ENCODE results near the gene KLHL29. TPM values are rescaled to one million over a fixed set of nuclear protein-coding genes. Genes with fewer than 3 reads are reported as not detected.
A peak's percentile ranks its signal among the peaks of the same experiment; 100 is the strongest.

The KLHL29 gene
- total RNA-seq, 1 donor from 2014 or later, result 8.0 TPM

DNA sequence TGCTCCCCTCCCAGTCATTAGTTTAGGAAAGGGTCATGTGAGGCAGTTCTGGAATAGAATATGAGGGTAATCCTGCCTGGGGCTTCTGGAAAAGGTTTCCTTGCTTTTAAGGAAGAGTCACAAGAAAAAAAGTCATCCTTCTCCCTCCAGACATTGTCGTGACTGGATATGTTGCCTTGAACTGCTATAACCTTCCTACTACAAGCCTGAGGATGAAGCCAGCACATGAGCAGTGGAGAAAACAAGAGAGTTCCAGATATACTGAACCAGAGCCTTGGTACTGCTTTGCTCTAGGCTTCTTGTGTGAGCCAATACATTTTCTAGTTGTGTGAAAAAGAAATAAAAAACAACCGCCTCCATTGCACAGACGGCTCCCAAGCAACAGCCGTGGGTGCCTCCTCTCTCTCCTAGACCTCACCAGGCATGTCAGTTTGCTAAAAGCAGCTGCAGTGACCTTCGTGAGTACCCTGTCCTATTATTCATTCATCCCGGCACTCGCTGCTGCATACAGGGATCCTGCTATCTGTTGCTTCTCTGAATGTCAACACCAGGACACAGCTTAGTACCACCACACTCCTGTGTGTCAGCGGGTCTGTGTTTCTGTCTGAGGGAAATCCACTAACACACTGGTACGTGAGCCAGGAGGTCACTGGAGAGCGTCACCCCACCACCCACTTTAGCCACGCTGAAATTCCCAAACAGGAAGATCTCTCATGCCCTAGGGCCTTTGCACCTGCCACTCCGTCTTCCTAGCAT, 186.7 kb downstream of the KLHL29 start:
- Mint-ChIP-seq H3K9me3 (ENCODE audit: low read depth) (no peaks in the 10 kb centered on the region), H3K36me3 (ENCODE audit: low read depth) (peaks cover 4% of the 10 kb centered on the region), H3K27ac (ENCODE audit: unreplicated experiment) (no peak overlapping the region), H3K4me3 (ENCODE audit: unreplicated experiment) (no peak overlapping the region), H3K4me1 (ENCODE audit: low read depth) (peaks cover 13% of the 10 kb centered on the region), H3K27me3 (ENCODE audit: low read depth) (peaks cover 5% of the 10 kb centered on the region)
- TF ChIP-seq, protein P1, sequence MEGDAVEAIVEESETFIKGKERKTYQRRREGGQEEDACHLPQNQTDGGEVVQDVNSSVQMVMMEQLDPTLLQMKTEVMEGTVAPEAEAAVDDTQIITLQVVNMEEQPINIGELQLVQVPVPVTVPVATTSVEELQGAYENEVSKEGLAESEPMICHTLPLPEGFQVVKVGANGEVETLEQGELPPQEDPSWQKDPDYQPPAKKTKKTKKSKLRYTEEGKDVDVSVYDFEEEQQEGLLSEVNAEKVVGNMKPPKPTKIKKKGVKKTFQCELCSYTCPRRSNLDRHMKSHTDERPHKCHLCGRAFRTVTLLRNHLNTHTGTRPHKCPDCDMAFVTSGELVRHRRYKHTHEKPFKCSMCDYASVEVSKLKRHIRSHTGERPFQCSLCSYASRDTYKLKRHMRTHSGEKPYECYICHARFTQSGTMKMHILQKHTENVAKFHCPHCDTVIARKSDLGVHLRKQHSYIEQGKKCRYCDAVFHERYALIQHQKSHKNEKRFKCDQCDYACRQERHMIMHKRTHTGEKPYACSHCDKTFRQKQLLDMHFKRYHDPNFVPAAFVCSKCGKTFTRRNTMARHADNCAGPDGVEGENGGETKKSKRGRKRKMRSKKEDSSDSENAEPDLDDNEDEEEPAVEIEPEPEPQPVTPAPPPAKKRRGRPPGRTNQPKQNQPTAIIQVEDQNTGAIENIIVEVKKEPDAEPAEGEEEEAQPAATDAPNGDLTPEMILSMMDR (IDR thresholded peaks at IDR 0.05), result no peak
- no peak for DNase-seq (ENCODE audit: low spot score)

DNA sequence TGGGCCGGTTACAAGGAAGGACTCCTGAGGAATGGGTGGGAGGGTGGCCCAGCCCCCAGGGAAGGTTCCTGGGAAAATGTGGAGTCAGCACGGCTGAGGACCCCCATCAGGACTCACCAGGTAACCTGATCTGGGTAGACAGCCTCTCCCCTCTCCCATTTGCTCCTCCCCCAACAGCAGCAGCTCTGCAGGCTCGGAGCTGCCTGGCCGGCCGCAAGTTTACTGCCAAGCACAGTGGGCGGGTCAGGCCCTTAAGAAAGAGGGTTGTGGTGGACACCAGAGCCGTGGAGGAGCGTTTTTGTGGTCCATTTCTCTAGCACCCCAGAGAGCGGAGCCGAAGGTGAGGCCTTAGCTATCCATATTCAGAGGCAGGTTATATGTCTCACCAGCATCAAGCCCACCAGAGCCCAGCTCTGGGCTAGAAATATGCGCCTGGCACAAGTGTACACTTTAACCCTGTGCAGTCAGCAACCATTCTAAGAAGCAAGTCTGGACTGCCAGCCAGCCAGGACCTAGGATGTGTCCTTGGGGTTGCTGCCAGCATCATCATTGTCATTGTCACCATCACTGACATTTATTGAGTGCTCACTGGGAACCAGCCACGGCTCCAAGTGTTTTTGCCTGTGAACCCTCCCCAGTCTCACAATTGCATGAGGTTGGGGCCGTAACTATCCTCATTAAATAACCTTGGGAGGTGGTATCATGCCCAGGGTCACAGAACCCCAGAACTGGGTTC, 190.1 kb downstream of the KLHL29 start:
- no peaks in the 10 kb centered on the region for H3K4me1 Mint-ChIP-seq (ENCODE audit: low read depth)
- DNase-seq (ENCODE audit: low spot score), result peak; percentile 67

DNA sequence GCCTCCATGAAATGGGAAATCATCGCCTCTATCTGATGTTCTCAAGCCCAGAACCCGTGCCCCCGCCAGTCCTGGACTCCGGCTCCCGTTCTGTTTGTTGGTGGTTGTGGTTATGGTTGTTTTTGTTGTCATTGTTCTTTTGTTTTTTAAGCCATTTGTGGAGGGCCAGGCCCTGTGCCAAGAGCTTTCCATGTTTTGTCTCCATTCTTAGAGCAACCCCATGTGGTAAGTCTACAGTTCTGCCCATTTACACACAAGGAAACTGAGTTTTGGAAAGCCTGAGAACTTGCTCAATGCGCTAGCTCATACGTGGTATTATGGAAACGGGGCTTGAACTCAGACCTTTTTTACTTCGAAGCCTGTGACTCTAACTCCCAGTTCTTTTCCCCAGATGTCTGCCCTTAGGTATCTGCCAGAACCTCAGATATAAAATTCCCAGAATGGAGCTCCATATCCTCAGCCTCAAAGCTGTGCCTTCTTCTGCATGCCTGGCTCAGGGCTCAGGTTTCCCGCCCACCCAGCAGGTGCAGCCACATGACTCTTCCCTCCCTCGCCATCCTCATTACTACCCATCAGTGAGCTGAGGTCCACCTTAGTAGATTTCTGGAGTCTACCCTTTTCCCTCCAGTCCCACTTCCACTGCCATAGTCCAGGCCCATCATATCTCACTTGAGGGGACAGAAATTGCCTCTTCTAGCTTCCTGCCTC, 194.1 kb downstream of the KLHL29 start:
- DNase-seq (ENCODE audit: low spot score), result peak; percentile 36

More for the DNA sequence above, 190.1 kb downstream of the KLHL29 start:
- H3K27ac Mint-ChIP-seq (ENCODE audit: unreplicated experiment), result no peak overlapping the region
- H3K9me3 Mint-ChIP-seq (ENCODE audit: low read depth), result no peaks in the 10 kb centered on the region
- TF ChIP-seq, protein P1 (IDR thresholded peaks at IDR 0.05), result no peak
- H3K4me3 Mint-ChIP-seq (ENCODE audit: unreplicated experiment), result no peak overlapping the region
- peaks cover 2% of the 10 kb centered on the region for H3K27me3 Mint-ChIP-seq (ENCODE audit: low read depth)
- H3K36me3 Mint-ChIP-seq (ENCODE audit: low read depth), result peaks cover 4% of the 10 kb centered on the region

DNA sequence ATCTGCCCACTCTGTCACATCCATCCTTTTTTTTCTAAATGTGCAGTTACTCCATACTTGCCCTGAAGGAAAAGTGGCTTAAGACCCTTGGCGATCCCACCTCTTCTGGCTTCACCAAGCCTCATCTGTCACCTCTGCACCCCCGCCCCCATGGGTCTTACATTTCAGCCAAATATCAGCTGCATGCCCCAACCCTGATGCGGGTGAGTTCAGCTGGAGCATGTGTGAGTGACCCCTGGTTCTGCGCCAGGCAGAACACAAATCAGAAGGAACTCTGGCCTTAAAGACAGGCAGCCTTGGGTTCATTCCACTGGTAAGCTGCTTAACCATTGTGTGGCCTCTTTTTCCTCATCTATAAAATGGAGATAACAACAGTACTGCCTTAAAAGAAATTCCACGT, 194.7 kb downstream of the KLHL29 start:
- DNase-seq (ENCODE audit: low spot score), result peak; percentile 61
- Mint-ChIP-seq H3K4me1 (ENCODE audit: low read depth) (peaks cover 7% of the 10 kb centered on the region), H3K9me3 (ENCODE audit: low read depth) (no peaks in the 10 kb centered on the region), H3K4me3 (ENCODE audit: unreplicated experiment) (no peak overlapping the region), H3K27me3 (ENCODE audit: low read depth) (no peaks in the 10 kb centered on the region), H3K27ac (ENCODE audit: unreplicated experiment) (no peak overlapping the region), H3K36me3 (ENCODE audit: low read depth) (peaks cover 2% of the 10 kb centered on the region)
- TF ChIP-seq, protein P1 (IDR thresholded peaks at IDR 0.05), result no peak

More for the DNA sequence above, 194.1 kb downstream of the KLHL29 start:
- Mint-ChIP-seq H3K27ac (ENCODE audit: unreplicated experiment) (no peak overlapping the region), H3K4me3 (ENCODE audit: unreplicated experiment) (no peak overlapping the region), H3K27me3 (ENCODE audit: low read depth) (no peaks in the 10 kb centered on the region), H3K9me3 (ENCODE audit: low read depth) (no peaks in the 10 kb centered on the region), H3K4me1 (ENCODE audit: low read depth) (peaks cover 5% of the 10 kb centered on the region), H3K36me3 (ENCODE audit: low read depth) (peaks cover 2% of the 10 kb centered on the region)
- TF ChIP-seq, protein P1 (IDR thresholded peaks at IDR 0.05), result no peak

DNA sequence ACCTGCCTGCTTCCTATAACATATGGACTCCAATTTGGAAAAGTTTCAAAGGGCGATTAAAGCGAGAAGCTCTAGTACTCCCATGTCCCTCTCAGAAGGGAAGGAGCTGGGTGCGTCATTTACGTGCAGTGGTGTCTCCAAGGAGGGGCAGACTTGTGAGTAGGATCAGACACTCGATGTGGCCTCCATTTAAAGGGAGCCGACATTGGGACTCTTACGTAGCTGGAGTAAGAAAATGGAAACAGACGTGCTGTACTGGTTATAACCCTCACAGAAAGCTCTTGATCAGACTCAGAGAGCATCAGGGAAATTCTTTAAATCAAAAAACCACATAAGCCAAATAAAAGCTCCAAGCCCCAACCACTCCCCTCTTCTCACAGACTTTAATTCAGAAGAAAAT, 198.5 kb downstream of the KLHL29 start:
- H3K9me3 Mint-ChIP-seq (ENCODE audit: low read depth), result no peaks in the 10 kb centered on the region
- no peak overlapping the region for H3K27ac Mint-ChIP-seq (ENCODE audit: unreplicated experiment)
- no peak overlapping the region for H3K4me3 Mint-ChIP-seq (ENCODE audit: unreplicated experiment)
- peaks cover 17% of the 10 kb centered on the region for H3K4me1 Mint-ChIP-seq (ENCODE audit: low read depth)
- no peaks in the 10 kb centered on the region for H3K27me3 Mint-ChIP-seq (ENCODE audit: low read depth)
- H3K36me3 Mint-ChIP-seq (ENCODE audit: low read depth), result peaks cover 2% of the 10 kb centered on the region
- TF ChIP-seq, protein P1 (IDR thresholded peaks at IDR 0.05), result no peak
- peak; percentile 15 for DNase-seq (ENCODE audit: low spot score)

Measured in chondrocyte (in vitro differentiated cells).